ENCODE measurements around the gene ATP13A5. TPM values are rescaled to one million over a fixed set of nuclear protein-coding genes. Genes with fewer than 3 reads are reported as not detected.

The ATP13A5 gene
- polyA plus RNA-seq, 4 donors = 0.21 TPM; not detected in 3

GRCh38 chr3:193310914-193311723 is 67.4 kb downstream of the ATP13A5 start:
- DNase-seq (no peak), FAIRE-seq (no peak)
- 46 to 65% (median 61%) methylated on average over 6 of the region's 6 CpGs for WGBS, 3 donors
- H3K36me3 ChIP-seq (ENCODE audit: control insufficient read depth in 3 of 3, insufficient read depth in 2 of 3, low read depth in 1 of 3, low read length in 3 of 3) = no peaks in the 10 kb centered on the region
- no peaks in the 10 kb centered on the region for H3K4me1 ChIP-seq (ENCODE audit: control insufficient read depth in 3 of 3, insufficient read depth in 2 of 3, low read depth in 1 of 3, low read length in 2 of 3)
- H3K27ac ChIP-seq (ENCODE audit: low read depth in 1 of 3, low read length in 2 of 3) = no peak overlapping the region
- H3K9me3 ChIP-seq (ENCODE audit: control insufficient read depth in 2 of 2, insufficient read depth in 1 of 2, low read depth in 1 of 2, low read length in 1 of 2) = no peaks in the 10 kb centered on the region
- H3K27me3 ChIP-seq (ENCODE audit: control insufficient read depth in 3 of 3, insufficient read depth in 3 of 3, low read length in 3 of 3) = peaks cover 0 to 2% (median 0%) of the 10 kb centered on the region in 3 donors
- H3K4me3 ChIP-seq (ENCODE audit: low read depth in 1 of 3, low read length in 3 of 3) = no peak overlapping the region

- Histone ChIP-seq H3K4me3 (ENCODE audit: low read depth in 1 of 3, low read length in 3 of 3) (no peak overlapping the region), H3K4me1 (ENCODE audit: control insufficient read depth in 3 of 3, insufficient read depth in 2 of 3, low read depth in 1 of 3, low read length in 2 of 3) (no peaks in the 10 kb centered on the region), H3K9me3 (ENCODE audit: control insufficient read depth in 2 of 2, insufficient read depth in 1 of 2, low read depth in 1 of 2, low read length in 1 of 2) (no peaks in the 10 kb centered on the region), H3K27ac (ENCODE audit: low read depth in 1 of 3, low read length in 2 of 3) (no peak overlapping the region), H3K36me3 (ENCODE audit: control insufficient read depth in 3 of 3, insufficient read depth in 2 of 3, low read depth in 1 of 3, low read length in 3 of 3) (no peaks in the 10 kb centered on the region), H3K27me3 (ENCODE audit: control insufficient read depth in 3 of 3, insufficient read depth in 3 of 3, low read length in 3 of 3) (peaks cover 0 to 2% (median 0%) of the 10 kb centered on the region in 3 donors)
- 73 to 92% (median 89%) methylated on average over 1 of the region's 1 CpG for WGBS, 3 donors
- DNase-seq (no peak), FAIRE-seq (no peak)
Observed at GRCh38 chr3:193305356-193305755, 73.2 kb downstream of the ATP13A5 start.

- Histone ChIP-seq H3K27me3 (ENCODE audit: control insufficient read depth in 3 of 3, insufficient read depth in 3 of 3, low read length in 3 of 3) (no peaks in the 10 kb centered on the region), H3K9me3 (ENCODE audit: control insufficient read depth in 2 of 2, insufficient read depth in 1 of 2, low read depth in 1 of 2, low read length in 1 of 2) (no peaks in the 10 kb centered on the region), H3K36me3 (ENCODE audit: control insufficient read depth in 3 of 3, insufficient read depth in 2 of 3, low read depth in 1 of 3, low read length in 3 of 3) (no peaks in the 10 kb centered on the region), H3K4me3 (ENCODE audit: low read depth in 1 of 3, low read length in 3 of 3) (no peak overlapping the region), H3K4me1 (ENCODE audit: control insufficient read depth in 3 of 3, insufficient read depth in 2 of 3, low read depth in 1 of 3, low read length in 2 of 3) (no peaks in the 10 kb centered on the region), H3K27ac (ENCODE audit: low read depth in 1 of 3, low read length in 2 of 3) (no peak overlapping the region)
- 58 to 89% (median 63%) methylated on average over 1 of the region's 1 CpG for WGBS, 3 donors
- DNase-seq (no peak), FAIRE-seq (no peak)
Observed at GRCh38 chr3:193301433-193301832, 77.1 kb downstream of the ATP13A5 start.

- no peak for DNase-seq
- Histone ChIP-seq H3K4me1 (ENCODE audit: control insufficient read depth in 3 of 3, insufficient read depth in 2 of 3, low read depth in 1 of 3, low read length in 2 of 3) (no peaks in the 10 kb centered on the region), H3K27me3 (ENCODE audit: control insufficient read depth in 3 of 3, insufficient read depth in 3 of 3, low read length in 3 of 3) (peaks cover 0 to 2% (median 0%) of the 10 kb centered on the region in 3 donors), H3K36me3 (ENCODE audit: control insufficient read depth in 3 of 3, insufficient read depth in 2 of 3, low read depth in 1 of 3, low read length in 3 of 3) (no peaks in the 10 kb centered on the region), H3K27ac (ENCODE audit: low read depth in 1 of 3, low read length in 2 of 3) (no peak overlapping the region), H3K9me3 (ENCODE audit: control insufficient read depth in 2 of 2, insufficient read depth in 1 of 2, low read depth in 1 of 2, low read length in 1 of 2) (no peaks in the 10 kb centered on the region), H3K4me3 (ENCODE audit: low read depth in 1 of 3, low read length in 3 of 3) (no peak overlapping the region)
- FAIRE-seq = no peak
- WGBS, 3 donors = 67 to 77% (median 69%) methylated on average over 5 of the region's 5 CpGs
Observed at GRCh38 chr3:193297421-193297820, 81.1 kb downstream of the ATP13A5 start.

- WGBS, 3 donors = 51 to 77% (median 69%) methylated on average over 2 of the region's 2 CpGs
- DNase-seq (no peak), FAIRE-seq (no peak)
- H3K9me3 ChIP-seq (ENCODE audit: control insufficient read depth in 2 of 2, insufficient read depth in 1 of 2, low read depth in 1 of 2, low read length in 1 of 2) = peaks cover 0 to 7% of the 10 kb centered on the region in 2 donors
- no peak overlapping the region for H3K27ac ChIP-seq (ENCODE audit: low read depth in 1 of 3, low read length in 2 of 3)
- H3K4me3 ChIP-seq (ENCODE audit: low read depth in 1 of 3, low read length in 3 of 3) = no peak overlapping the region
- H3K36me3 ChIP-seq (ENCODE audit: control insufficient read depth in 3 of 3, insufficient read depth in 2 of 3, low read depth in 1 of 3, low read length in 3 of 3) = no peaks in the 10 kb centered on the region
- H3K4me1 ChIP-seq (ENCODE audit: control insufficient read depth in 3 of 3, insufficient read depth in 2 of 3, low read depth in 1 of 3, low read length in 2 of 3) = no peaks in the 10 kb centered on the region
- peaks cover 0 to 2% (median 0%) of the 10 kb centered on the region in 3 donors for H3K27me3 ChIP-seq (ENCODE audit: control insufficient read depth in 3 of 3, insufficient read depth in 3 of 3, low read length in 3 of 3)
Observed at GRCh38 chr3:193295985-193296384, 82.6 kb downstream of the ATP13A5 start.

- H3K9me3 ChIP-seq (ENCODE audit: control insufficient read depth in 2 of 2, insufficient read depth in 1 of 2, low read depth in 1 of 2, low read length in 1 of 2) = peaks cover 0 to 7% of the 10 kb centered on the region in 2 donors
- H3K27ac ChIP-seq (ENCODE audit: low read depth in 1 of 3, low read length in 2 of 3) = no peak overlapping the region
- WGBS, 3 donors = 68 to 82% (median 74%) methylated on average over 3 of the region's 3 CpGs
- no peak for DNase-seq
- no peaks in the 10 kb centered on the region for H3K4me1 ChIP-seq (ENCODE audit: control insufficient read depth in 3 of 3, insufficient read depth in 2 of 3, low read depth in 1 of 3, low read length in 2 of 3)
- H3K36me3 ChIP-seq (ENCODE audit: control insufficient read depth in 3 of 3, insufficient read depth in 2 of 3, low read depth in 1 of 3, low read length in 3 of 3) = no peaks in the 10 kb centered on the region
- no peak overlapping the region for H3K4me3 ChIP-seq (ENCODE audit: low read depth in 1 of 3, low read length in 3 of 3)
- no peak for FAIRE-seq
- H3K27me3 ChIP-seq (ENCODE audit: control insufficient read depth in 3 of 3, insufficient read depth in 3 of 3, low read length in 3 of 3) = peaks cover 0 to 2% (median 0%) of the 10 kb centered on the region in 3 donors
Observed at GRCh38 chr3:193292386-193292785, 86.2 kb downstream of the ATP13A5 start.

- no peak for FAIRE-seq
- H3K36me3 ChIP-seq (ENCODE audit: control insufficient read depth in 3 of 3, insufficient read depth in 2 of 3, low read depth in 1 of 3, low read length in 3 of 3) = no peaks in the 10 kb centered on the region
- DNase-seq = no peak
- H3K9me3 ChIP-seq (ENCODE audit: control insufficient read depth in 2 of 2, insufficient read depth in 1 of 2, low read depth in 1 of 2, low read length in 1 of 2) = no peaks in the 10 kb centered on the region
- no peaks in the 10 kb centered on the region for H3K27me3 ChIP-seq (ENCODE audit: control insufficient read depth in 3 of 3, insufficient read depth in 3 of 3, low read length in 3 of 3)
- 45 to 71% (median 52%) methylated on average over 3 of the region's 3 CpGs for WGBS, 3 donors
- no peak overlapping the region for H3K4me3 ChIP-seq (ENCODE audit: low read depth in 1 of 3, low read length in 3 of 3)
- no peak overlapping the region for H3K27ac ChIP-seq (ENCODE audit: low read depth in 1 of 3, low read length in 2 of 3)
- H3K4me1 ChIP-seq (ENCODE audit: control insufficient read depth in 3 of 3, insufficient read depth in 2 of 3, low read depth in 1 of 3, low read length in 2 of 3) = no peaks in the 10 kb centered on the region
Observed at GRCh38 chr3:193271101-193271840, 107.3 kb downstream of the ATP13A5 start.

- no peaks in the 10 kb centered on the region for H3K4me1 ChIP-seq (ENCODE audit: control insufficient read depth in 3 of 3, insufficient read depth in 2 of 3, low read depth in 1 of 3, low read length in 2 of 3)
- no peaks in the 10 kb centered on the region for H3K9me3 ChIP-seq (ENCODE audit: control insufficient read depth in 2 of 2, insufficient read depth in 1 of 2, low read depth in 1 of 2, low read length in 1 of 2)
- H3K4me3 ChIP-seq (ENCODE audit: low read depth in 1 of 3, low read length in 3 of 3) = no peak overlapping the region
- H3K27ac ChIP-seq (ENCODE audit: low read depth in 1 of 3, low read length in 2 of 3) = no peak overlapping the region
- FAIRE-seq = no peak
- H3K27me3 ChIP-seq (ENCODE audit: control insufficient read depth in 3 of 3, insufficient read depth in 3 of 3, low read length in 3 of 3) = no peaks in the 10 kb centered on the region
- H3K36me3 ChIP-seq (ENCODE audit: control insufficient read depth in 3 of 3, insufficient read depth in 2 of 3, low read depth in 1 of 3, low read length in 3 of 3) = no peaks in the 10 kb centered on the region
- 23 to 28% (median 28%) methylated on average over 3 of the region's 3 CpGs for WGBS, 3 donors
- no peak for DNase-seq
Observed at GRCh38 chr3:193270451-193270850, 108.1 kb downstream of the ATP13A5 start.

Data from small intestine (tissue), 7 donors.